ENCODE measurements around the gene LRRC2. TPM values are rescaled to one million over a fixed set of nuclear protein-coding genes. Genes with fewer than 3 reads are reported as not detected.

Gene LRRC2
- total RNA-seq, 1 experiment from 2014 or later: not detected

DNA sequence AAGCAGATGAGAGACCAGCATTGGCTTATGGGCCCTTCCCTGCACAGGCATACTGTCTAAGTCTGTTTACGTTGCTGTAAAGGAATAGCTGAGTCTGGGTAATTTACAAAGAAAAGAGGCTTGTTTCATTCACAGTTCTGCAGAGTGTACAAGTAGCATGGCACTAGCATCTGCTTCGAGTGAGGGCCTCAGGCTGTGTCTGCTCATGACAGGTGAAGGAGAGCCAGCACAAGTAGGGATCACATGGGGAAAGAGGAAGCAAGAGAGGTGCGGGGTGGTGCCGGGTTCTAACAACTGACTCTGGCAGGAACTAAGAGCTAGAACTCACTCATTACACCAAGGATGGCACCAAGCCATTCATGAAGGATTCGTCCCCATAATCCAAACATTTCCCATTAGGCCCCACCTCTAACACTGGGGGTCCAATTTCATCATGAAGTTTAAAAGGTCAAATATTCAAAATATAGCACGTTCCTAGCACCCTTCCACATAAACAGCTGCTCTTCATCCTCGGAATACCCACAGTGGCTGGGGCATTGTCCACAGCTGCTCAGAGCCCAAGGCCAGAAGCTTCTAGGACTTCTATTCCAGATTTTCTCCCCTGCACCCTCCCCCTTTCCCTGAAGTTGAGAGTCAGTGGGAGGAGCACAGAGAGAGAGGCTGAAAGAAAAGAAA, 62.8 kb downstream of the LRRC2 start:
- in situ Hi-C loops (cut with HindIII; ENCODE audit: low pct_unique_long_range_greater_than_20kb, low sequenced_read_pairs): no loop called here
- CTCF ChIA-PET: no interaction called here

DNA sequence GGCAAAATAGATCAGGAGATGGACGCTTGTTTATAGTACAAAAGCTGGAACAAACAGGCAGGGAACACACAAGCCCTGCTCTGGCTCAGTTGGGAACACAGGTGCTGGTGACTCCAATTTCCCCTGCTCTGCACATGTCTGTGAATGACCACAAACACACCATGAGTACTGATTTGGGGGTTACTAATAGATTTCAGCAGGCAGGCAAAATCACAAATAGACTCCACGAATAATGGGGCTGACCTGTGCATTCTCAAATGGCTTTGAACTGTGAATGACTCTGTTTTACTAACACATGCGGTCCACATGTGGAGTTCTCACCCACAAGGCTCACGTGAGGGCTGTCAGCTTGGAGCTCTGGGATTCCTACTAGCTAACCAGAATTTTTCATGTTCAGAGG, 64.4 kb downstream of the LRRC2 start:
- Histone ChIP-seq H3K4me3 (ENCODE audit: low read depth in 2 of 2, low read length in 2 of 2) (no peak overlapping the region), H3K9me3 (ENCODE audit: control insufficient read depth, insufficient read depth, low read depth, low read length) (no peaks in the 10 kb centered on the region), H3K27ac (ENCODE audit: low read length) (no peak overlapping the region), H3K36me3 (ENCODE audit: control insufficient read depth, insufficient read depth, low read length) (no peaks in the 10 kb centered on the region), H3K4me1 (ENCODE audit: control insufficient read depth, insufficient read depth, low read length) (no peaks in the 10 kb centered on the region), H3K27me3 (ENCODE audit: control insufficient read depth, insufficient read depth, low read length) (no peaks in the 10 kb centered on the region)
- ChIA-PET CTCF (no interaction called here), POLR2A (no interaction called here)
- DNase-seq (ENCODE audit: low read depth, low spot score): no peak
- intact Hi-C loops (cut with micrococcal nuclease; ENCODE audit: unreplicated experiment) (no loop called here), in situ Hi-C loops (cut with HindIII; ENCODE audit: low pct_unique_long_range_greater_than_20kb, low sequenced_read_pairs) (no loop called here)
- ATAC-seq: no peak
- TF ChIP-seq POLR2AphosphoS5 (IDR thresholded peaks at IDR 0.05; ENCODE audit: low read depth, low read length) (no peak), SIN3A (IDR thresholded peaks at IDR 0.05; ENCODE audit: borderline replicate concordance, insufficient read depth, low read depth, low read length) (no peak), REST (IDR thresholded peaks at IDR 0.05; ENCODE audit: insufficient read depth in 1 of 2, low read depth in 2 of 2, low read length in 1 of 2) (no peak), TCF7L2 (IDR thresholded peaks at IDR 0.05; ENCODE audit: low read depth, low read length) (no peak), CTCF (IDR thresholded peaks at IDR 0.05) (no peak)
- no TSS peak for BruUV-seq (replicated peaks)

More for the DNA sequence above, 62.8 kb downstream of the LRRC2 start:
- no peaks in the 10 kb centered on the region for H3K36me3 ChIP-seq (ENCODE audit: control insufficient read depth, insufficient read depth, low read length)
- POLR2A ChIA-PET: no interaction called here
- no peak for DNase-seq (ENCODE audit: low read depth, low spot score)
- no peak overlapping the region for H3K27ac ChIP-seq (ENCODE audit: low read length)
- H3K4me3 ChIP-seq (ENCODE audit: low read depth in 2 of 2, low read length in 2 of 2): no peak overlapping the region
- no peaks in the 10 kb centered on the region for H3K4me1 ChIP-seq (ENCODE audit: control insufficient read depth, insufficient read depth, low read length)
- H3K27me3 ChIP-seq (ENCODE audit: control insufficient read depth, insufficient read depth, low read length): no peaks in the 10 kb centered on the region
- no TSS peak for BruUV-seq (replicated peaks)
- intact Hi-C loops (cut with micrococcal nuclease; ENCODE audit: unreplicated experiment): no loop called here
- TF ChIP-seq TCF7L2 (IDR thresholded peaks at IDR 0.05; ENCODE audit: low read depth, low read length) (no peak), REST (IDR thresholded peaks at IDR 0.05; ENCODE audit: insufficient read depth in 1 of 2, low read depth in 2 of 2, low read length in 1 of 2) (no peak), CTCF (IDR thresholded peaks at IDR 0.05) (no peak), SIN3A (IDR thresholded peaks at IDR 0.05; ENCODE audit: borderline replicate concordance, insufficient read depth, low read depth, low read length) (no peak), POLR2AphosphoS5 (IDR thresholded peaks at IDR 0.05; ENCODE audit: low read depth, low read length) (no peak)
- ATAC-seq: no peak
- H3K9me3 ChIP-seq (ENCODE audit: control insufficient read depth, insufficient read depth, low read depth, low read length): no peaks in the 10 kb centered on the region

All from Panc1 (cell line).